Measurements from ENCODE around the gene MYO18B. TPM values are rescaled to one million over a fixed set of nuclear protein-coding genes. Genes with fewer than 3 reads are reported as not detected.

The MYO18B gene
- total and polyA plus RNA-seq, 2 donors (not counting 3 experiments of a cell fraction or from before 2014, with no cell fraction given), result 0.01 TPM; not detected in 1

DNA sequence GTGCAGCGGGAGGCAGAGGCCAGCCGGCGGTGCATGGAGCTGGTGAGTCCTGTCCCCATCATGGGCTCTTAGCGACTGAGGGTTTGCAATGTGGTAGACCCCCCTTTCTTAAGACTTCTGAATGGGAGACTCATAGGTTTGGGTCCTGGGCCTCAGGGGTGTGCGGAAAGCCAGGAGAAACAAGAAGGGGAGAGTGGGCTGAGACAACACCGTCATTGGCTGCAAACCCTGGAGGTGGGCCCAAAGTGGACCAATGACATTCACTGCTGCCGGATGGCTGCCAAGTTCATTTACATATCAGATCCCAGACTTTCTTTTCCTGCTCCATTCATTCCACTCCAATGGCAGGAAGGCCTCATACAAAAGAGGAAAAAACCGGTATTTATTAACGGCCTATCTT, 213.3 kb downstream of the MYO18B start:
- Histone ChIP-seq H3K27me3 (ENCODE audit: control insufficient read depth in 2 of 2, insufficient read depth in 2 of 2, low read length in 2 of 2) (no peaks in the 10 kb centered on the region), H3K9me1 (replicated peaks; ENCODE audit: control insufficient read depth, extremely low read depth, insufficient read depth, low read length) (no peaks in the 10 kb centered on the region), H2AFZ (ENCODE audit: low read depth, low read length) (no peak overlapping the region), H3K9ac (replicated peaks; ENCODE audit: extremely low read depth, insufficient read depth, low read length) (no peak overlapping the region), H3K4me1 (ENCODE audit: control insufficient read depth, extremely low read depth, insufficient read depth, low read length) (no peaks in the 10 kb centered on the region), H3K36me3 (ENCODE audit: control insufficient read depth in 2 of 2, extremely low read depth in 1 of 2, insufficient read depth in 2 of 2, low read length in 2 of 2) (no peaks in the 10 kb centered on the region), H3K27ac (ENCODE audit: insufficient read depth, low read depth, low read length) (no peak overlapping the region), H3K79me2 (ENCODE audit: control insufficient read depth, insufficient read depth, low read length) (no peaks in the 10 kb centered on the region), H3K4me3 (replicated peaks in 1 of 3; ENCODE audit: insufficient read depth in 1 of 3, low read depth in 1 of 3, low read length in 3 of 3) (no peak overlapping the region), H3K9me3 (replicated peaks; ENCODE audit: control insufficient read depth, insufficient read depth, low read length) (peaks cover 2% of the 10 kb centered on the region), H3K4me2 (ENCODE audit: insufficient read depth, low read length) (no peak overlapping the region), H4K20me1 (replicated peaks; ENCODE audit: control insufficient read depth, extremely low read depth, insufficient read depth, low read length) (no peaks in the 10 kb centered on the region)
- TF ChIP-seq FOS (IDR thresholded peaks at IDR 0.05; ENCODE audit: borderline replicate concordance, insufficient read depth, low read length) (no peak), JUN (IDR thresholded peaks at IDR 0.05; ENCODE audit: borderline replicate concordance, insufficient read depth, insufficient read length, low read depth) (no peak), MYC (IDR thresholded peaks at IDR 0.05; ENCODE audit: low read depth, low read length) (no peak), POLR2AphosphoS5 (IDR thresholded peaks at IDR 0.05; ENCODE audit: insufficient read depth, low read depth, low read length) (no peak), EZH2 (IDR thresholded peaks at IDR 0.05; ENCODE audit: borderline replicate concordance, low read depth, low read length, severe bottlenecking) (no peak), POLR2A (IDR thresholded peaks at IDR 0.05; ENCODE audit: low read depth, low read length) (no peak), GATA2 (IDR thresholded peaks at IDR 0.05; ENCODE audit: insufficient read depth, insufficient read length, low read depth, low read length) (no peak)
- TF ChIP-seq, protein P1, sequence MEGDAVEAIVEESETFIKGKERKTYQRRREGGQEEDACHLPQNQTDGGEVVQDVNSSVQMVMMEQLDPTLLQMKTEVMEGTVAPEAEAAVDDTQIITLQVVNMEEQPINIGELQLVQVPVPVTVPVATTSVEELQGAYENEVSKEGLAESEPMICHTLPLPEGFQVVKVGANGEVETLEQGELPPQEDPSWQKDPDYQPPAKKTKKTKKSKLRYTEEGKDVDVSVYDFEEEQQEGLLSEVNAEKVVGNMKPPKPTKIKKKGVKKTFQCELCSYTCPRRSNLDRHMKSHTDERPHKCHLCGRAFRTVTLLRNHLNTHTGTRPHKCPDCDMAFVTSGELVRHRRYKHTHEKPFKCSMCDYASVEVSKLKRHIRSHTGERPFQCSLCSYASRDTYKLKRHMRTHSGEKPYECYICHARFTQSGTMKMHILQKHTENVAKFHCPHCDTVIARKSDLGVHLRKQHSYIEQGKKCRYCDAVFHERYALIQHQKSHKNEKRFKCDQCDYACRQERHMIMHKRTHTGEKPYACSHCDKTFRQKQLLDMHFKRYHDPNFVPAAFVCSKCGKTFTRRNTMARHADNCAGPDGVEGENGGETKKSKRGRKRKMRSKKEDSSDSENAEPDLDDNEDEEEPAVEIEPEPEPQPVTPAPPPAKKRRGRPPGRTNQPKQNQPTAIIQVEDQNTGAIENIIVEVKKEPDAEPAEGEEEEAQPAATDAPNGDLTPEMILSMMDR (IDR thresholded peaks at IDR 0.05; ENCODE audit: extremely low read depth in 1 of 2, insufficient read depth in 1 of 2, low read depth in 1 of 2, low read length in 2 of 2), result no peak
- TF ChIP-seq, protein P2, sequence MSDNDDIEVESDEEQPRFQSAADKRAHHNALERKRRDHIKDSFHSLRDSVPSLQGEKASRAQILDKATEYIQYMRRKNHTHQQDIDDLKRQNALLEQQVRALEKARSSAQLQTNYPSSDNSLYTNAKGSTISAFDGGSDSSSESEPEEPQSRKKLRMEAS (IDR thresholded peaks at IDR 0.05; ENCODE audit: insufficient read depth, insufficient read length), result no peak
- no TSS peak for BruUV-seq (replicated peaks)
- CTCF ChIA-PET, result no interaction called here
- dilution Hi-C loops (cut with MboI; ENCODE audit: extremely low pct_ligation_motif_present, low sequenced_read_pairs) (no loop called here), intact Hi-C loops (cut with micrococcal nuclease) (no loop called here)
- DNase-seq (ENCODE audit: low read depth, low spot score), result no peak
- no peak for FAIRE-seq
- POLR2A ChIA-PET, result no interaction called here

Data from endothelial cell of umbilical vein (primary cell).